SK-N-SH (cell line): ENCODE measurements around the gene THPO. TPM values are rescaled to one million over a fixed set of nuclear protein-coding genes. Genes with fewer than 3 reads are reported as not detected.

Experiments used
- CTCF ChIA-PET: fragments of 300-600, 350-600 bp; formaldehyde crosslinking; extraction: SDS; loops from one replicate; lab custom pipeline; 2021; lab: Yijun Ruan, JAX
- POLR2A ChIA-PET: fragments of 350-600 bp; sonication (Branson Sonifier 250); formaldehyde crosslinking; extraction: SDS; loops from one replicate; lab custom pipeline; 2020; ENCODE audit warnings: antibody characterized with exemption, inconsistent platforms; lab: Yijun Ruan, JAX
- DNase-seq: peaks from one replicate; pipeline ENCODE4 v3.0.0; 2012
- H2AFZ ChIP-seq: fragments of 200-600 bp; sonication (generic); 2 replicates; pipeline ENCODE4 v1.8.1; 2016; ENCODE audit warnings: antibody characterized with exemption, mild to moderate bottlenecking, low read depth
- H3F3A ChIP-seq: fragments of 200-600 bp; sonication (generic); replicated peaks from 2 replicates; pipeline ENCODE3; 2016; ENCODE audit warnings: antibody characterized with exemption, mild to moderate bottlenecking; ENCODE audit not compliant: insufficient read depth
- H3K27ac ChIP-seq, 2 experiments: fragments of 200-500 bp in 1 of 2; fragments of 200-600 bp in 1 of 2; sonication (Bioruptor generic) in 1 of 2; sonication (generic), shearing (Covaris generic) in 1 of 2; 2 replicates each; pipeline versions ENCODE4 v1.5.1 to v1.6.1; 2014 to 2016; ENCODE audit warnings: low read depth in 2 of 2, inconsistent platforms in 1 of 2, low read length in 1 of 2, mild to moderate bottlenecking in 1 of 2, mixed read lengths in 1 of 2
- H3K27me3 ChIP-seq: fragments of 200-600 bp; sonication (generic), shearing (Covaris generic); 2 replicates; pipeline ENCODE4 v1.6.1; 2016; ENCODE audit warnings: mixed run types; ENCODE audit not compliant: insufficient read depth
- H3K36me3 ChIP-seq, 2 experiments: fragments of 200-500 bp in 1 of 2; fragments of 200-600 bp in 1 of 2; sonication (Bioruptor generic) in 1 of 2; sonication (generic) in 1 of 2; replicated peaks in 1 of 2; 2 replicates each; pipeline versions ENCODE3 to v1.5.1; 2014 to 2016; ENCODE audit warnings: low read length in 1 of 2, mild to moderate bottlenecking in 1 of 2; ENCODE audit not compliant: insufficient read depth in 2 of 2, control insufficient read depth in 1 of 2
- H3K4me1 ChIP-seq, 2 experiments: fragments of 200-500 bp in 1 of 2; fragments of 200-600 bp in 1 of 2; sonication (Bioruptor generic) in 1 of 2; sonication (generic), shearing (Covaris generic) in 1 of 2; 2 replicates each; pipeline versions ENCODE4 v1.5.1 to v1.6.1; 2014 to 2016; ENCODE audit warnings: low read depth in 1 of 2, low read length in 1 of 2, mixed run types in 1 of 2; ENCODE audit not compliant: insufficient read depth in 2 of 2, control insufficient read depth in 1 of 2
- H3K4me2 ChIP-seq: fragments of 200-600 bp; sonication (generic), shearing (Covaris generic); 2 replicates; pipeline ENCODE4 v1.6.1; 2017; ENCODE audit warnings: mixed run types
- H3K4me3 ChIP-seq, 2 experiments: fragments of 200-500 bp in 1 of 2; fragments of 200-600 bp in 1 of 2; sonication (Bioruptor generic) in 1 of 2; sonication (generic), shearing (Covaris generic) in 1 of 2; 2 replicates each; pipeline versions ENCODE4 v1.5.1 to v1.8.1; 2014 to 2016; ENCODE audit warnings: low read depth in 2 of 2, inconsistent platforms in 1 of 2, low read length in 1 of 2, mild to moderate bottlenecking in 1 of 2, mixed read lengths in 1 of 2, moderate library complexity in 1 of 2
- H3K79me2 ChIP-seq: fragments of 200-600 bp; sonication (generic); 2 replicates; pipeline ENCODE4 v1.8.1; 2017; ENCODE audit warnings: mild to moderate bottlenecking; ENCODE audit not compliant: insufficient read depth
- H3K9ac ChIP-seq: fragments of 200-600 bp; sonication (generic); 2 replicates; pipeline ENCODE4 v1.6.1; 2017; ENCODE audit warnings: mixed run types
- H3K9me2 ChIP-seq: fragments of 200-600 bp; sonication (generic); 2 replicates; pipeline ENCODE4 v1.6.1; 2017; ENCODE audit warnings: mixed run types
- H3K9me3 ChIP-seq: fragments of 200-600 bp; sonication (generic); 2 replicates; pipeline ENCODE4 v1.6.1; 2017; ENCODE audit warnings: mixed run types, mild to moderate bottlenecking, moderate library complexity
- H4K20me1 ChIP-seq: fragments of 200-600 bp; sonication (generic); 2 replicates; pipeline ENCODE4 v1.6.1; 2017; ENCODE audit warnings: mild to moderate bottlenecking, mixed run types; ENCODE audit not compliant: insufficient read depth
- ELF1 ChIP-seq: IDR thresholded peaks from 2 replicates; pipeline ENCODE4 v1.4.0; 2012
- MEF2A ChIP-seq: IDR thresholded peaks from 2 replicates; pipeline ENCODE4 v1.4.0; 2012; ENCODE audit warnings: low read depth, borderline replicate concordance
- MXI1 ChIP-seq: IDR thresholded peaks from 2 replicates; pipeline ENCODE4 v1.6.1; 2012; ENCODE audit warnings: mild to moderate bottlenecking, low read depth, low read length, improper control_type of control experiment
- NFIC ChIP-seq: IDR thresholded peaks from 2 replicates; pipeline ENCODE4 v1.4.0; 2012; ENCODE audit warnings: borderline replicate concordance
- NRF1 ChIP-seq: IDR thresholded peaks from 2 replicates; pipeline ENCODE4 v1.6.1; 2012; ENCODE audit warnings: low read depth, mild to moderate bottlenecking, low read length
- RCOR1 ChIP-seq: fragments of 150-350 bp; IDR thresholded peaks from 2 replicates; pipeline ENCODE4 v1.6.1; 2017; ENCODE audit warnings: antibody characterized with exemption, low read length
- TEAD4 ChIP-seq: IDR thresholded peaks from 2 replicates; pipeline ENCODE4 v1.4.0; 2012; ENCODE audit warnings: mild to moderate bottlenecking, borderline replicate concordance; ENCODE audit not compliant: insufficient read depth
- YY1 ChIP-seq: IDR thresholded peaks from 2 replicates; pipeline ENCODE4 v1.4.0; 2012; ENCODE audit warnings: low read depth, mild to moderate bottlenecking
- WGBS: methylation state at CpG from one replicate; pipeline ENCODE4 v1.1.6; 2017; ENCODE audit warnings: low lambda C conversion rate; 5-methylcytosine and 5-hydroxymethylcytosine counted together
- polyA plus RNA-seq, 3 experiments: library from polyadenylated mRNA; depleted of rRNA; stranded (reverse); fragments of >200 nt; gene quantifications; 2 replicates each; pipeline ENCODE4 v1.2.3, GENCODE V29; 2012
- TF ChIP-seq, protein P1 (sequence below): fragments of 150-350 bp; IDR thresholded peaks from 2 replicates; pipeline ENCODE4 v1.6.1; 2016; ENCODE audit warnings: mild to moderate bottlenecking, low read depth, low read length
- TF ChIP-seq, protein P2 (sequence below): IDR thresholded peaks from 2 replicates; pipeline ENCODE4 v1.6.1; 2012; ENCODE audit warnings: mild to moderate bottlenecking, low read depth, low read length, moderate library complexity

THPO gene
- polyA plus RNA-seq, 1 of the 3 experiments (the other 2 are of a cell fraction), result 0.07 TPM

DNA sequence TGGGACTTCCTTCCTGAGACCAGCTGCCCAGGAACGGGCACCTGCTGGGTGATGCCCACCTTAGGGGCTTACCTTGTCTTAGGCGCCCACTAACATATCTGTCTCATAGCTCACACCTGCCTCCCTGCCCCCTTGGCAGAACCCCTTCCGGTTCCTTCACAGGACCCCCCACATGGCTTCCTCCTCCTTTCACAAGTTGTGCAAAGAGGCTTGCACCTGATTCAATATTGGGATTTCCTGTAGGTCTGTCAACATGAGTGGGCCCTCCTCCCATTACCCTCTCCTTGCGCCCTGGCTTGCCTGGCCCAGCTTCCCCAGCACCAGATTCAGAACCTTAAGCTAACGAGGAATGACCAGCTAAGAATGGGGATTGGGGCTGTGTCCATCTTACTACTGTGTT is 633 bp downstream of the THPO start (continued):
- no peak for TF ChIP-seq RCOR1

DNA sequence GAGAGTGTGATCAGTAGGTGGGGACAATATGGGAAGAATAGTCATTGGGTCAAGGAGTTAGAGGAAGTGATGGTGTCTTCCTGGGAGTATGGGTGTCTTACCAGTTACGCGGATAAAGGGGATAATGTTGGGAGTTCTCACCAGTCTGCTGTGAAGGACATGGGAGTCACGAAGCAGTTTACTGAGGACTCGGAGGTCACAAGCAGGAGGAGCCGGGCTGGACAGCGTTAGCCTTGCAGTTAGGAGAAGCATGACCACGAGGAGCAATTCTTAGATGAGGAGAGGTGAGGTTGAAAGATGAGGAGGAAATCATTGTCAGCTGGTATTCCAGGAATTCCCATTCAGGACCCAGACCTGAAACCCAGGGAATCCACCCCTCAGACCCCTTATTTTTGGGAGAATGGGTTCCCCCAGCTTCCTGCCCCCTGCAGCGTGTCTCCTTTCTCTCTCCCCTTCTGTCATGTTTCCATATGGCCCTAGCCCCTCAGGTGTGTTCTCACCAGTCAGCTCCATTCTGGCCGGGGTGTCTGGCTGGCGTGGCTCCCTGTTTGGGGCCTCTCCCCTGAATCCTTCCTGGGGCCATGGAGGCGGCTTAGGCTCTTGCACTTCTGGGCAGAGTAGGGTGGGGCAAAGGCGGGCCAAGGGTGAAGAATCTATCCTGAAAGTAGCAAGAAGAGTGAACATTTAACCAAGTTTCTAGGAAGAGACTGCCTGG is 2.1 kb downstream of the THPO start:
- 81% methylated on average over 12 of the region's 12 CpGs for WGBS
- Histone ChIP-seq H3K9me2 (no peaks in the 10 kb centered on the region), H4K20me1 (no peaks in the 10 kb centered on the region), H3F3A (peaks cover 8% of the 10 kb centered on the region), H3K9ac (no peak overlapping the region), H3K79me2 (no peaks in the 10 kb centered on the region), H3K4me3 (no peak overlapping the region), H2AFZ (no peak overlapping the region), H3K36me3 (no peaks in the 10 kb centered on the region), H3K27me3 (peaks cover 7% of the 10 kb centered on the region; the same call in 1 of the 2 replicates), H3K9me3 (no peaks in the 10 kb centered on the region), H3K4me1 (peaks cover 10 to 12% of the 10 kb centered on the region in 2 experiments; a peak in 2 of 4 replicates), H3K4me2 (no peak overlapping the region), H3K27ac (no peak overlapping the region)
- DNase-seq, result no peak
- TF ChIP-seq, protein P1, sequence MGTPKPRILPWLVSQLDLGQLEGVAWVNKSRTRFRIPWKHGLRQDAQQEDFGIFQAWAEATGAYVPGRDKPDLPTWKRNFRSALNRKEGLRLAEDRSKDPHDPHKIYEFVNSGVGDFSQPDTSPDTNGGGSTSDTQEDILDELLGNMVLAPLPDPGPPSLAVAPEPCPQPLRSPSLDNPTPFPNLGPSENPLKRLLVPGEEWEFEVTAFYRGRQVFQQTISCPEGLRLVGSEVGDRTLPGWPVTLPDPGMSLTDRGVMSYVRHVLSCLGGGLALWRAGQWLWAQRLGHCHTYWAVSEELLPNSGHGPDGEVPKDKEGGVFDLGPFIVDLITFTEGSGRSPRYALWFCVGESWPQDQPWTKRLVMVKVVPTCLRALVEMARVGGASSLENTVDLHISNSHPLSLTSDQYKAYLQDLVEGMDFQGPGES, result no peak
- TF ChIP-seq MXI1 (no peak), ELF1 (no peak), MEF2A (no peak), TEAD4 (no peak), NRF1 (no peak), NFIC (no peak)
- ChIA-PET CTCF (interaction anchor here (0.9 to 11.1 kb wide), 8 partner anchors 13 to 428 kb away, joined by 3 to 165 read pairs (median 4); no protein-coding TSS in a partner anchor), POLR2A (no interaction called here)

DNA sequence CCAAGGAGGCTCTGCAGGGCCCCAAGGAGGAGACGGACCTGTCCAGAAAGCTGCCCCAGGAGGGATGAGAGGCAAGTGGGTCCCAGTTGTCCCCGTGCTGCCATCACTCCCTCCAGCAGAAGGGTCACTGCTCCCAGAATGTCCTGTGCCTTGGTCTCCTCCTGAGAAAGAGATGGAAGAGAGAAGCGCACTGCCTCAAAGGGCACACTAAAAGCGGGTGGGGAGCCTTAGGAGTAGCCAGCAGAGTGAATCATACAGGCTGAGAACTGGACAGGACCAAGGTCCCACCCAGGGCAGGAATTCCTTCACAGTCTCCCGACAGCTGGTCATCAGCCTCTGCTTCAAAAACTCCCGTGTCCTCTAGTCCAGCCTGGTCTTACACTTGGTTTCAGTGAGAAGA is 4.6 kb downstream of the THPO start:
- no peak for TF ChIP-seq YY1
- TF ChIP-seq, protein P2, sequence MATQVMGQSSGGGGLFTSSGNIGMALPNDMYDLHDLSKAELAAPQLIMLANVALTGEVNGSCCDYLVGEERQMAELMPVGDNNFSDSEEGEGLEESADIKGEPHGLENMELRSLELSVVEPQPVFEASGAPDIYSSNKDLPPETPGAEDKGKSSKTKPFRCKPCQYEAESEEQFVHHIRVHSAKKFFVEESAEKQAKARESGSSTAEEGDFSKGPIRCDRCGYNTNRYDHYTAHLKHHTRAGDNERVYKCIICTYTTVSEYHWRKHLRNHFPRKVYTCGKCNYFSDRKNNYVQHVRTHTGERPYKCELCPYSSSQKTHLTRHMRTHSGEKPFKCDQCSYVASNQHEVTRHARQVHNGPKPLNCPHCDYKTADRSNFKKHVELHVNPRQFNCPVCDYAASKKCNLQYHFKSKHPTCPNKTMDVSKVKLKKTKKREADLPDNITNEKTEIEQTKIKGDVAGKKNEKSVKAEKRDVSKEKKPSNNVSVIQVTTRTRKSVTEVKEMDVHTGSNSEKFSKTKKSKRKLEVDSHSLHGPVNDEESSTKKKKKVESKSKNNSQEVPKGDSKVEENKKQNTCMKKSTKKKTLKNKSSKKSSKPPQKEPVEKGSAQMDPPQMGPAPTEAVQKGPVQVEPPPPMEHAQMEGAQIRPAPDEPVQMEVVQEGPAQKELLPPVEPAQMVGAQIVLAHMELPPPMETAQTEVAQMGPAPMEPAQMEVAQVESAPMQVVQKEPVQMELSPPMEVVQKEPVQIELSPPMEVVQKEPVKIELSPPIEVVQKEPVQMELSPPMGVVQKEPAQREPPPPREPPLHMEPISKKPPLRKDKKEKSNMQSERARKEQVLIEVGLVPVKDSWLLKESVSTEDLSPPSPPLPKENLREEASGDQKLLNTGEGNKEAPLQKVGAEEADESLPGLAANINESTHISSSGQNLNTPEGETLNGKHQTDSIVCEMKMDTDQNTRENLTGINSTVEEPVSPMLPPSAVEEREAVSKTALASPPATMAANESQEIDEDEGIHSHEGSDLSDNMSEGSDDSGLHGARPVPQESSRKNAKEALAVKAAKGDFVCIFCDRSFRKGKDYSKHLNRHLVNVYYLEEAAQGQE, result no peak
- no peak overlapping the region for H3K27ac ChIP-seq
- DNase-seq, result no peak
- ChIA-PET CTCF (interaction anchor here (0.7 to 11.1 kb wide), 11 partner anchors 8 to 188 kb away, joined by 3 to 165 read pairs (median 21); partner anchors contain the start of gene EPHB3), POLR2A (no interaction called here)
- no peak overlapping the region for H3K9ac ChIP-seq
- peaks cover 25% of the 10 kb centered on the region for H3F3A ChIP-seq
- WGBS, result 74% methylated on average over 3 of the region's 6 CpGs
- H3K9me3 ChIP-seq, result no peaks in the 10 kb centered on the region
- H3K4me3 ChIP-seq, result no peak overlapping the region
- no peak overlapping the region for H2AFZ ChIP-seq
- no peaks in the 10 kb centered on the region for H3K9me2 ChIP-seq
- H3K27me3 ChIP-seq, result no peaks in the 10 kb centered on the region
- no peaks in the 10 kb centered on the region for H3K79me2 ChIP-seq
- no peak overlapping the region for H3K4me2 ChIP-seq
- H3K4me1 ChIP-seq, result peaks cover 0 to 19% of the 10 kb centered on the region in 2 experiments; a peak in 3 of 4 replicates
- H3K36me3 ChIP-seq, result peaks cover 7 to 11% of the 10 kb centered on the region in 2 experiments
- peaks cover 13% of the 10 kb centered on the region for H4K20me1 ChIP-seq
